ENCODE results near the gene DYSF.

Gene DYSF

GRCh38 chr2:71730785-71731383 is 277.5 kb downstream of the DYSF start:
- H3K4me1 ChIP-seq (ENCODE audit: control insufficient read depth, insufficient read depth, low read length), result no peaks in the 10 kb centered on the region
- H3K36me3 ChIP-seq (ENCODE audit: control insufficient read depth, insufficient read depth, low read length), result no peaks in the 10 kb centered on the region
- no peaks in the 10 kb centered on the region for H3K27me3 ChIP-seq (ENCODE audit: control insufficient read depth, insufficient read depth, low read length, poor library complexity, severe bottlenecking)
- no peak overlapping the region for H3K27ac ChIP-seq (ENCODE audit: insufficient read depth, low read depth, low read length, poor library complexity, severe bottlenecking)
- no peaks in the 10 kb centered on the region for H3K9me3 ChIP-seq (ENCODE audit: control insufficient read depth, low read length)
- WGBS, 2 experiments, result 94 to 95% methylated on average over 17 of the region's 17 CpGs
- H3K4me3 ChIP-seq (ENCODE audit: insufficient read depth, low read depth, low read length), result no peak overlapping the region

- Histone ChIP-seq H3K9me3 (ENCODE audit: control insufficient read depth, low read length) (no peaks in the 10 kb centered on the region), H3K4me3 (ENCODE audit: insufficient read depth, low read depth, low read length) (no peak overlapping the region), H3K36me3 (ENCODE audit: control insufficient read depth, insufficient read depth, low read length) (no peaks in the 10 kb centered on the region), H3K27ac (ENCODE audit: insufficient read depth, low read depth, low read length, poor library complexity, severe bottlenecking) (no peak overlapping the region), H3K27me3 (ENCODE audit: control insufficient read depth, insufficient read depth, low read length, poor library complexity, severe bottlenecking) (no peaks in the 10 kb centered on the region), H3K4me1 (ENCODE audit: control insufficient read depth, insufficient read depth, low read length) (no peaks in the 10 kb centered on the region)
These were observed 281.3 kb downstream of the DYSF start for GRCh38 chr2:71734620-71735019.

GRCh38 chr2:71735676-71736075 is 282.3 kb downstream of the DYSF start:
- WGBS, 2 experiments, result 94 to 96% methylated on average over 1 of the region's 1 CpG

More at GRCh38 chr2:71735676-71736075, 282.3 kb downstream of the DYSF start:
- H3K27me3 ChIP-seq (ENCODE audit: control insufficient read depth, insufficient read depth, low read length, poor library complexity, severe bottlenecking), result no peaks in the 10 kb centered on the region
- no peak overlapping the region for H3K27ac ChIP-seq (ENCODE audit: insufficient read depth, low read depth, low read length, poor library complexity, severe bottlenecking)
- no peaks in the 10 kb centered on the region for H3K9me3 ChIP-seq (ENCODE audit: control insufficient read depth, low read length)
- H3K4me3 ChIP-seq (ENCODE audit: insufficient read depth, low read depth, low read length), result no peak overlapping the region
- no peaks in the 10 kb centered on the region for H3K4me1 ChIP-seq (ENCODE audit: control insufficient read depth, insufficient read depth, low read length)
- no peaks in the 10 kb centered on the region for H3K36me3 ChIP-seq (ENCODE audit: control insufficient read depth, insufficient read depth, low read length)

Data from ectodermal cell (in vitro differentiated cells).